Activated T-cell treated with anti-CD3 and anti-CD28 coated beads for 24 hours (primary cell): ENCODE measurements around the gene CAPN7.

Experiments used
- DNase-seq: peaks from one replicate; pipeline ENCODE4 v3.0.0-alpha.2; 2020; ENCODE audit warnings: low read depth

CAPN7 gene

GRCh38 chr3:15276028-15276724, 70.1 kb downstream of the CAPN7 start:
- no peak for DNase-seq

- no peak for DNase-seq
Observed at GRCh38 chr3:15277861-15278500, 71.9 kb downstream of the CAPN7 start.

- no peak for DNase-seq
Observed at GRCh38 chr3:15279205-15279604, 73.2 kb downstream of the CAPN7 start.

- no peak for DNase-seq
Observed at GRCh38 chr3:15279671-15280402, 73.8 kb downstream of the CAPN7 start.

GRCh38 chr3:15280853-15281532, 74.9 kb downstream of the CAPN7 start:
- no peak for DNase-seq

GRCh38 chr3:15281817-15282216, 75.8 kb downstream of the CAPN7 start:
- no peak for DNase-seq

GRCh38 chr3:15283702-15284101, 77.7 kb downstream of the CAPN7 start:
- no peak for DNase-seq

- no peak for DNase-seq
Observed at GRCh38 chr3:15284121-15284889, 78.3 kb downstream of the CAPN7 start.

- DNase-seq, result no peak
Observed at GRCh38 chr3:15286022-15286421, 80.0 kb downstream of the CAPN7 start.

GRCh38 chr3:15287565-15288330, 81.7 kb downstream of the CAPN7 start:
- DNase-seq, result no peak

- DNase-seq, result no peak
Observed at GRCh38 chr3:15288331-15289035, 82.4 kb downstream of the CAPN7 start.

- no peak for DNase-seq
Observed at GRCh38 chr3:15289661-15290060, 83.6 kb downstream of the CAPN7 start.

GRCh38 chr3:15290736-15291135, 84.7 kb downstream of the CAPN7 start:
- no peak for DNase-seq

GRCh38 chr3:15291589-15292541, 85.8 kb downstream of the CAPN7 start:
- peak; percentile 46 for DNase-seq

- DNase-seq, result no peak
Observed at GRCh38 chr3:15292765-15293522, 86.9 kb downstream of the CAPN7 start.

- DNase-seq, result no peak
Observed at GRCh38 chr3:15294929-15295328, 88.9 kb downstream of the CAPN7 start.

GRCh38 chr3:15295506-15295905, 89.5 kb downstream of the CAPN7 start:
- no peak for DNase-seq

GRCh38 chr3:15297608-15298350, 91.7 kb downstream of the CAPN7 start:
- no peak for DNase-seq
